ENCODE data around the gene FAT3. TPM values are rescaled to one million over a fixed set of nuclear protein-coding genes. Genes with fewer than 3 reads are reported as not detected.

Gene FAT3
- total and polyA plus RNA-seq, 9 of the 15 experiments (the other 6 are each of a cell fraction or from before 2014, with no cell fraction given): under 0.01 TPM; not detected in 7

GRCh38 chr11:92225125-92225567 is 528 bp downstream of the FAT3 start:
- H4K20me1 ChIP-seq (replicated peaks; ENCODE audit: control insufficient read depth, insufficient read depth, low read length): no peaks in the 10 kb centered on the region
- CTCF ChIA-PET (ENCODE audit: low intra/inter-chr PET ratio): no interaction called here
- in situ Hi-C loops (cut with MboI) (no loop called here), intact Hi-C loops (cut with micrococcal nuclease) (no loop called here)
- FAIRE-seq (no peak), ATAC-seq (no peak), DNase-seq (ENCODE audit: extremely low read depth in 1 of 4, low spot score in 3 of 4) (no peak)
- no peaks in the 10 kb centered on the region for H3K9me1 ChIP-seq (ENCODE audit: control insufficient read depth, insufficient read depth, low read length)
- H3K79me2 ChIP-seq (ENCODE audit: control insufficient read depth, insufficient read depth, low read length): no peaks in the 10 kb centered on the region
- no peak overlapping the region for H3K4me2 ChIP-seq (ENCODE audit: insufficient read depth, low read length)
- 3% methylated on average over 27 of the region's 34 CpGs for WGBS (ENCODE audit: insufficient coverage, low coverage, missing lambda C conversion rate)
- TF ChIP-seq ZNF561 (CRISPR knock-in tag; conservative IDR thresholded peaks at IDR 0.05) (no peak), ZNF143 (CRISPR knock-in tag; IDR thresholded peaks at IDR 0.05) (no peak), FOXJ3 (CRISPR knock-in tag; IDR thresholded peaks at IDR 0.05) (no peak), USF2 (CRISPR knock-in tag; IDR thresholded peaks at IDR 0.05) (no peak), PPARD (CRISPR knock-in tag; IDR thresholded peaks at IDR 0.05) (no peak), ZNF449 (CRISPR knock-in tag; IDR thresholded peaks at IDR 0.05) (no peak), ZEB2 (IDR thresholded peaks at IDR 0.05) (no peak), PHB2 (IDR thresholded peaks at IDR 0.05; ENCODE audit: low read depth) (no peak), POLR3G (IDR thresholded peaks at IDR 0.05; ENCODE audit: extremely low read depth, insufficient read length, insufficient replicate concordance) (no peak), JUND (IDR thresholded peaks at IDR 0.05; ENCODE audit: borderline replicate concordance, low read depth, low read length) (no peak), JUND (tag; IDR thresholded peaks at IDR 0.05; ENCODE audit: borderline replicate concordance, low read depth, low read length) (no peak), RNF219 (CRISPR knock-in tag; IDR thresholded peaks at IDR 0.05) (no peak)
- no peak overlapping the region for H3K9ac ChIP-seq (ENCODE audit: insufficient read depth in 1 of 2, low read depth in 2 of 2, low read length in 2 of 2)
- BruUV-seq (replicated peaks): no TSS peak
- H3K4me1 ChIP-seq (replicated peaks in 1 of 2; ENCODE audit: control insufficient read depth in 2 of 2, insufficient read depth in 2 of 2, low read length in 2 of 2): peaks cover 0 to 19% of the 10 kb centered on the region in 2 experiments; a peak in 2 of 5 replicates
- peaks cover 0 to 29% of the 10 kb centered on the region in 2 experiments; a peak in 2 of 5 replicates for H3K27me3 ChIP-seq (ENCODE audit: control insufficient read depth in 2 of 2, insufficient read depth in 2 of 2, low read length in 2 of 2)
- H3K4me3 ChIP-seq: no peak overlapping the region
- no peaks in the 10 kb centered on the region for H3K36me3 ChIP-seq (ENCODE audit: control insufficient read depth, insufficient read depth, low read length)
- POLR2A ChIA-PET: no interaction called here
- H2AFZ ChIP-seq (ENCODE audit: low read depth, low read length): no peak overlapping the region
- H3K9me3 ChIP-seq (replicated peaks; ENCODE audit: control insufficient read depth, insufficient read depth, low read depth, low read length): no peaks in the 10 kb centered on the region
- no peak overlapping the region for H3K27ac ChIP-seq (ENCODE audit: extremely low read depth, low read depth, low read length)
